HL-60/S4 treated with retinoic acid at 250 ng/mL for 4 days and 3 days (cell line): Measurements from ENCODE around the gene ALLC.
"Not testable (repeated sequence)": the region's sequence is repeated elsewhere in the genome, so short reads cannot be mapped to it uniquely, and the experiment has no call there.

Experiments used
- in situ Hi-C: fragments of 300-500 bp; cut with MboI; formaldehyde crosslinking; loops from 2 replicates; pipeline ENCODE4 v1.7.0; 2022; ENCODE audit warnings: low sequenced_read_pairs

ALLC gene

GRCh38 chr2:3657881-3658280 lies at the start of gene ALLC:
Gene ALLC, plus strand, starts transcription at chr2:3658200. Its CDS starts 12,958 bp downstream, at chr2:3671158.
- in situ Hi-C loops = loop anchor here (25.0 kb wide), 1 partner anchor 1546 kb away; no protein-coding TSS in a partner anchor

GRCh38 chr2:3608373-3609278 lies 49.4 kb upstream of the ALLC start:
- in situ Hi-C loops = no loop called here

GRCh38 chr2:3609279-3609673 lies 48.7 kb upstream of the ALLC start:
- in situ Hi-C loops = not testable (repeated sequence)

GRCh38 chr2:3610415-3610814 lies 47.6 kb upstream of the ALLC start:
- in situ Hi-C loops = no loop called here

- in situ Hi-C loops = no loop called here
Observed at GRCh38 chr2:3610881-3611505, 47.0 kb upstream of the ALLC start.

GRCh38 chr2:3611589-3611988 lies 46.4 kb upstream of the ALLC start:
- in situ Hi-C loops = no loop called here

GRCh38 chr2:3612639-3613523 lies 45.1 kb upstream of the ALLC start:
- in situ Hi-C loops = no loop called here

GRCh38 chr2:3613524-3613905 lies 44.5 kb upstream of the ALLC start:
- in situ Hi-C loops = no loop called here

- in situ Hi-C loops = not testable (repeated sequence)
Observed at GRCh38 chr2:3614743-3615142, 43.3 kb upstream of the ALLC start.

GRCh38 chr2:3615541-3616200 lies 42.3 kb upstream of the ALLC start:
- in situ Hi-C loops = not testable (repeated sequence)

- in situ Hi-C loops = not testable (repeated sequence)
Observed at GRCh38 chr2:3616435-3617197, 41.4 kb upstream of the ALLC start.

GRCh38 chr2:3617198-3617890 lies 40.7 kb upstream of the ALLC start:
- in situ Hi-C loops = no loop called here

GRCh38 chr2:3618367-3618766 lies 39.6 kb upstream of the ALLC start:
- in situ Hi-C loops = no loop called here

- in situ Hi-C loops = no loop called here
Observed at GRCh38 chr2:3619033-3619432, 39.0 kb upstream of the ALLC start.

- in situ Hi-C loops = not testable (repeated sequence)
Observed at GRCh38 chr2:3619661-3620060, 38.3 kb upstream of the ALLC start.

GRCh38 chr2:3620834-3621233 lies 37.2 kb upstream of the ALLC start:
- in situ Hi-C loops = no loop called here

GRCh38 chr2:3622967-3623366 lies 35.0 kb upstream of the ALLC start:
- in situ Hi-C loops = no loop called here

GRCh38 chr2:3624059-3624794 lies 33.8 kb upstream of the ALLC start:
- in situ Hi-C loops = no loop called here

- in situ Hi-C loops = no loop called here
Observed at GRCh38 chr2:3625186-3625585, 32.8 kb upstream of the ALLC start.
